Measurements from ENCODE around the gene LDLRAP1.

The LDLRAP1 gene

DNA sequence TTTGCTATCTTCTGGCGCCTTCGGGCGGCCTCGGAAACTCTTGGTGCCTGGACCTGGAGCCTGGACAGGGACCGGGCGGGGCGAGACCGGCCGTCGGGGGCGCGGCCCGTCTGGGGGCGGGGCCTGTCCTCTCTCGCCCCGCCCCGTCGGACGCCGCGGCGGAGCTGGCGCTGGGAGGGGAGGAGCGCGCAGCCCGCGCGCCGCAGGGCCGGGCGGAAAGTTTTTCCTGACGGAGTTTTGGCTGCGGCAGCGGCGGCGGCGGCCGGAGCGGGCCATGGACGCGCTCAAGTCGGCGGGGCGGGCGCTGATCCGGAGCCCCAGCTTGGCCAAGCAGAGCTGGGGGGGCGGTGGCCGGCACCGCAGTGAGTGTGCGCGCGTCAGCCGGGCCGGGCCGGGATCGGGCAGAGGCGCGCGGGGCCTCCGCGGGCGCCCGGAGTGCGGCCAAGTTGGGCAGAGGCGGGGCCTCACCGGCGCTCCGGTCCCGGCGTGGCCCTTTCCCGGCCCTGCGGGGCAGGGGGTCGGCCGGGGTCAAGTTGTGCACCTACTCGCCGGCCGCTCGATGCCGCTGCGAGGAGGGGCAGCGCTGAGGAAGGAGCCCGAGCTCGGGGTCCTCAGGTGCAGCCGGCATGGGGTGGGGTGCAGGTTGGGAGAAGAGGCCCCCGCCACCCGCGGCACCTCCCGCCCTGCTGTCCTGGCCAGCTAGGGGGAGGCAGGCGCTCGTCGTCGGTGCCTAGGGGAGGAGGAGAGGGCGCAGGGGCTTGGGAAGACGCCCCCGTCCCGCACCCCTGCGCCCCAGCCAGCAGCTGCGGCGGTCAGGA, at the start of gene LDLRAP1:
LDLRAP1 (plus strand) TSS at position 182 of the 818 bp plus-strand sequence; CDS start at position 275, 93 bp downstream.
- DNase-seq: peak; percentile 73

- no peak for DNase-seq
These were observed 48.5 kb upstream of the LDLRAP1 start for GRCh38 chr1:25494952-25495351.

DNA sequence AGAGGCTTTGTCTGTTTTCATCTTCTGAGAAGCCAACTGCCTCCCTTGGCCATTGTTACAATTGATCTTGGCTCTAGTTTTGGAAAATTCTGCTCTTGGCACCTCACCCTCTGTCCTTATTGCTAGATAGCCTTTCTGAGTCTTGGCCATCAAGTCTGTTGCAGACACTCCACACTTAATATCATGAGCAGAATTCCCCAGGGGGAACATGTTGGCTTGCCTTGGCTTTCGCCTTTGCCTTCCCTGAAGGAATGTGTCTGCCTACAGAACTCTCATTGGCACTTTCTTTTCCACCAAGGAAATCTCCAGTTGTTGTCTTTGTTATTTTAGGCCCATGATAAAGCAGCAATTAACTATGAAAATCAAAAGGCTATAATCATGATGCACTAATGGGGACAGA, 42.7 kb upstream of the LDLRAP1 start:
- DNase-seq: no peak

GRCh38 chr1:25501235-25502058, 42.0 kb upstream of the LDLRAP1 start:
- no peak for DNase-seq

- DNase-seq: no peak
These were observed 40.4 kb upstream of the LDLRAP1 start for GRCh38 chr1:25502957-25503356.

DNA sequence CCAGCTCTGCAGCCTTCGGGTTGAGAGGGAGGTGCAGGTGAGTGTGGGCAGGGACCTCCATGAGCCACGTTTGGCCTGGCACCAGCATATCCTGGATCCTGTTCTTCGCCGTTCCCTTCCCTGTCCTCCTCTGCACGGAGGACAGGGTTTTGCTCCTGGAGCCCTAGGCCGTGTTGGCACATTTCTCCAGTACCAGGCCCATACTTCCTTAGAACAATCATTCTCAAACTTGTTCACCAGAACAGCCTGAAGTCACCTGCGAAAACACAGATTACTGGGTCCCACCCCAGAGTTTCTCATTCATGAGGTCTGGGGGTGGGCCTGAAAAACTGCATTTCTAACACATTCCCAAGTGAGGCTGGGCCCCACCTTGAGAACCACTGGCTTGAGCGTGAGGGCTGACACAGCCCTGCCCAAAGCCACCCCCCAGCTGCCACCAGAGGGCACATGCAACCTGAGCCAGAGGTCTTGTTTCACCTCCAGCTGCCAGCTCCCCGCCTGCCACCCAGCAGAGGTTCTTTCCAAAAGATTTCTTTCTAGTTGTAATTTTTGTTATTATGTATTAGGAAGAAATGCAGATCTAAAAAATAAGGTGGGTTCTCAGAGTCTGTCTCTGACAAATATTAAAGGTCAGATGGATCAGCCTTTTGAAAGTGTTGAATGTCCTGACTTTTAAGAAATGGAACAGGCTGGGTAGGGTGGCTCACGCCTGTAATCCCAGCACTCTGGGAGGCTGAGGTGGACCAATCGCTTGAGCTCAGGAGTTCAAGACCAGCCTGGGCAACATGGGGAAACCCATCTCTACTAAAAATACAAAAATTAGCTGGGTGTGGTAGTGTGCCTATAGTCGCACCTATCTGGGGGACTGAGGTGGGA, 39.6 kb upstream of the LDLRAP1 start:
- peak; percentile 77 for DNase-seq

DNA sequence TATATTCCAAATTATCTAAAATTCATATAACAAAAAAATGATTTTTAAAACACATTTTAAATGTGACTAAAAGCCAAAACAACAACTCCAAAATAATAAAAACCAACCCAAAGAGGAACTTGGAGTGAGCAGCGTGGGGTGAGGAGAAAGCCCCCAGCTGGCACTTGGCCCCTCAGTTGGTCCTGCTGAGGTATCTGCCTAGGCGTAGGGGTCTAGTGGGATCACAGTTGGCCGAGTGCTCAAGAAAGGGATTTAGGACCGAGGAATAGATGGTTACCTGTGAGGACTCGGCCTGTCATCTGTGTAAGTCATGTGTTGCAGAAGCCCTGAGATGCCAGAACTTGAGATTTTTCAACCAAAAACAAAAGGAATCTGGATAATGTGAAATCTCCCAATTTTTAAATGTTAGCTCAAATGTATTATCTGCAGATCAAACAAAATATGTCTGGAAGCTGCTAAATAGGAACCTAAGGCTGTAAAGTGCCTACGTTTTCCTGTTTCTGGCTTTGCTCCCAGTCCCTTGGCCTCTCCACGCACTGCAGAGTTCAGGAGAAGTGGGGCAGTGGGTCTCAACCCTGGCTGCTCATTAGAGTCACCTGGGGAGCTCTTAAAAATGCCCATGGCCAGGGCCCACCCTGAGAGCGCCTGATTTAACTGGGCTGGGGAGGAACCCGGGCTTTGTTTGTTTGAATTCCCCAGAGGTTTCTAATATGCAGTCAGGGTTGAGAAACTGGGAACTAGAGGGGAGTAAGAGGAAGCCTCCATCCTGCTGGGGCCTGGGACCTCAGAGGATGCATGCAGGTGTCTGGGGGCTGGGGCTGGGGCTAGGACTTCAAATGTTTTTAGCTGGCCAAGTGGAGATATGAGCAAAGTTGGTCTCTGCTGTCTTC, 38.5 kb upstream of the LDLRAP1 start:
- DNase-seq: no peak

DNA sequence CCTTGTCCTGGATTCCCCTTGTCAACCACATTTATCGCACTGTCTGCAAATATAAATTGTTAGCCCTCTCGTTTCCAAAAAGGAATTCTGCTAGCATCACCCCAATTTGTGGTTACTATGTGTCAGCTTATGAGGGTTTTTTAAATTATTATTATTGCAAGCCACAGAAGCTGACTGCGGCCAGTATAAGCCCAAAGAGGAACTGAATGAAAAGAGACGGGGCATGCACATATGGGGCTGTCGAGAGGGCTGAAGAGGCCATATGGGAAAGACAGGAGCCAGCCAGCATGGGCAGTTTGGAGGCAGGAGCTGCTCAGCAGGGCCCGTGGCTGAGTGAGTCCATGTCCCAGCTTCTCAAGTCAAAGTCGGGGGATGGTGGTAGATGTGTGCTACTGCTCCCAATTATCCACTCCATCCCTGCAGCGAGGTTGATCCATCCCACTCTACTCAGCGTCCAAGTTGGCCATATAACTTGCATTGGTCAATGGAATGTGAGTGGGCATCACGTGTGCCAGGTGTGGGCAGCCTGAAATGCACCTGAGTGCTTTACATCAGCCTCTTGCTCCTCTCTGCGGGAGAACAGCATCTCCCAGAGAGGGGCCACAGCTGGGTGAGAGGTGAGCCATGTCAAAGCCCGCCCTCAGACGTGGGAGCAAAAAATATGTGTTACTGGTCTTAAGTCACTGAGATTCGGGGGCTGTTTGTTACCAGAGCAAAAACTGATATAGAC, 37.6 kb upstream of the LDLRAP1 start:
- DNase-seq: no peak

- peak; percentile 51 for DNase-seq
These were observed 36.6 kb upstream of the LDLRAP1 start for GRCh38 chr1:25506566-25507463.

DNA sequence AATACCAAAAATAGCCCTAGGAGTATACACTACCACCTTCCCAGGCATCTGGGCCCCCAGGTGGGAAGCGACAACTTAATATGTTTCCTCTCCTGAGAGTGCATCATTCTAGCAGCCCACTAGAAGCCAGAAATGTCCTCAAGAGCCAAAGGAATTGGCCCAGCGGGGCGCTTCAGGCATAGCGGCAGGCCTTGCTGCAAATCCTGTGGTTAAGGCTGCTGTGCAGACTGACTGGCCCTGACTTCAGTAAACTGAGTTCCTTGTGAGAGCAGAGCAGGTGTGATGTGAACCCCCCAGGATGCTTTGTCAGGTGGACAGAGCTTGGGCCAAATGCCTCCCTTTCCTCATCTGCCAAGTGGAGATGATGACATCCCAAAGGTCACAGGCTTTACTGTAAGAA, 29.7 kb upstream of the LDLRAP1 start:
- DNase-seq: no peak

DNA sequence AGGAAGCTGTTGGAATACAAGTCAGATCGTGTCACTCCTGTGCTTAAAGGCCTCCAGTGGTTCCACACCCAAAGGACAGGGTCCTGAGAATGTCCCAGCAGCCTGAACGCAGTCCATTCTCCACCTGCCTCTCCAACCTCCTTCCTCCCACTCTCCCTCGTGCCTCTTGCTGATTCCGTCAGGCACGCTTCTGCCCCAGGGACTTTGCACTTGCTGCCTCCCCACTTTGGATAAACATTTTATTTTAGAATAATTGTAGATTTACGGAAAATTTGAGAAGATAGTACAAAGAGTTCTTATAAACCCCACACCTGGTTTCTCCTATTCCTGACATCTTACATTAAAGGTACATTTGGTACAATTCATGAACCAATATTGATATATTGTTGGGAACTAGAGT, 28.4 kb upstream of the LDLRAP1 start:
- no peak for DNase-seq

- no peak for DNase-seq
These were observed 26.7 kb upstream of the LDLRAP1 start for GRCh38 chr1:25516686-25517085.

DNA sequence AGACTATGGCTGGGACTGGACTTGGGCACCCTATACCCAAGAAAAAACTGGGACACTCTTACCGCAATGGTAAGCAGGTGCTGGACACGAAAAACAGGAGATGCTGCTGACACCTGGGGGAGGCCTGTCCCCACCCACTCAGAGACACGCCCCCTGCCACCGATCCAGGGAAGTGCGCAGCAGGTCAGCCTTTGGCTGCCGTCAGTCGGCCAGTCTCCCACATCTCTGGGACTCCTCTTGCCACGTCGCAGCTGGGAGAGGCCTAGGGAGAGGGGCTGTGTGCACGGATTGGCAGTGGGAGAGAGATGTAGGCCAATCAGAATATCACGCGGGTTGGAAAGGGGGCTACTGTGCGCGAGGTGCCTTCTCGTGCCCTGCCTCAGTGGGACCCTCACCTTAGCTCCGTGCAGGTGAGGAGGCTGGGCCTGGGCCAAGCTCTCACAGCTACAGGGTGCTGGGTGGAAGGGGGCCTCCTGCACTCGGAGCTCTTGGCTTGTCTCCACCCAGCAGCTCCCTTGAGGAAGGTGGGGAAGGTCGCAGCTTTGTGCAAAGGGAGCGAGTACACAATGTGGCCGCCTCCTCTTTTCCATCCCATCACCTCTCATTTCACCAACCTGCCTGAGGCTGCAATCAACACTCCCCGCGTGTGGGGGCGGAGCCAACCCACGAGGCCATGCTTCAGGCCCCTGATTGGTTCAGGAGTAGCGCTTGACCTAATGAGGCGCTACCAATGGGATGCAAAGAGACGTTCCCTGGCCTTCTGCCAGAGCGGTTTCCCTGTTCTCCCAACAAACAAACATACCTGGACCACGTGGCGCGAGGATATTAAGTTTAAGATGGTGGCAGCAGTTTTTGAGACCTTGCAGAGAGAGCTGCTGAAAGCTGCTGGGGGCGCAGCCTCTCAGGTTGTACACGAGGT, 25.7 kb upstream of the LDLRAP1 start:
- DNase-seq: no peak

DNA sequence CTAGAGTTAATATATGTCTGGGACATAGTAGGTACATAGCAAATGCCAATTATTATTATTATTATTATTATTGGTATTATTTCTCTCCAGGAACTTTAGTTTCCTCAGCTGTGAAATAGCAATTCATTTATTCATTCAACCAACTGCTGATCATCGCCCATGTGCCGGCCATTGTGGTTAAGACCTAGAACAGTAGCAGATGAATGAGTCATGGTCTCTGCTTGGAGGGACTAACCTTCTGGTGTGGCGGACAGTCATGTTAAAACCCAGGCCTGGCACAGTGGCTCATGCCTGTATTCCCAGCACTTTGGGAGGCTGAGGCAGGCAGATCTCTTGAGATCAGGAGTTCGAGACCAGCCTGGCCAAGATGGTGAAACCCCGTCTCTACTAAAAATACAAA, 23.8 kb upstream of the LDLRAP1 start:
- no peak for DNase-seq

DNA sequence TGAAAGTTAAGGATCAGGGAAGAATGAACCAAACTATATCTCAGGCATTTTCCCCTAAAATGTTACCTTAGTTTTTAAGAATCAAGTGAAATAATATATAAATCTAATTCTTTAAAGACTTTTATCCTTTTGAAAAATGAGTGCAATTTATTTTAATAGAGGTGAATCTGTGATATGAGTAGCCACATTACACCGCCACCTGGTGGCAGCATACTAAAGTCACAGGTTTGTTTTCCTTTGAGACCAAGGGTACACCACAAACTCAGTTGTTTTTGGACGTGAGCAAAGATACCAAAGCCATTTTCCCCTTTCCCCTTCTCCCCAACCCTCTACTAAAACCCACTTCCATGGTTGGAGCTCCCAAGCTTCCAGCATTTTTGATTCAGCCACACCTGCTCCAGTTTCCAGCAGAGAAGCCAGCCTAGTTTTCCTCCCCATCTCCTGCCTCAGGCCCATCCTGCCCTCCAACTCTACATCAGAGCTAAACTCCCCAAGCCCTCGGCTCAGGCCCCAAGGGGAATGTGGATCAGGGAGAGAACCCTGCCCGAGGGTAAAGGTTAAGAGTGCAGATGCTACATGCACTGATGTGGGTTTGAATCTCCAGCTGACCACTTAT, 22.9 kb upstream of the LDLRAP1 start:
- DNase-seq: peak; percentile 71

DNA sequence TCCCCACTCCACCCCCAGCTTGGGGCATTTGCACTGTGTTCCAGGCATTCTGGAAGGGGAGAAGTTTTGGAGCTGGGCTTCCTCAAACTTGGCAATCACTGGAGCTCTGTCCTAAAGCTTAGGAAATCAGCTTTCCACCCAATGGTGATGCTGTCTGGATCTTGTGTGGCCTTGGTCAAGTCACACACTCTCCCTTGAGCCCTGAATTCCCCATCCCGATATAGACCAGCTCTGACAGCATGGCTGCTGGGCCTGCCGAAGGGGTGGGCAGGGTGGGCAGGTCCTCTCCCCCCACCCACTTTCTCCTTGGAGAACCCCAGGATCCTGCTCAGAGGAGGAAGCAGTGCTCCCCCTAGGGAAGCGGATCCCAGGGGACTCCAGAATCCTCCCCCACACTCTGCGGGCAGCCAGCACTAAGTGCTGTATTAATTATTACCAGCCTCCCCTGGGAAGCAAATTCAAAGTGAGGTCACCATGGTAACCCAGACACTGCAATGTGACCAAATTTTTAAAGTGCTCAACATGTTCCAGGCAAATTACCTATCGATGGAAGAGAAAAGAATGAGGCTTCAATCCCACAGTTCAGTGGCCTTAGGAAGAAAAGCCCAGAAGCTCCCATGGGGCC, 21.3 kb upstream of the LDLRAP1 start:
- DNase-seq: no peak

DNA sequence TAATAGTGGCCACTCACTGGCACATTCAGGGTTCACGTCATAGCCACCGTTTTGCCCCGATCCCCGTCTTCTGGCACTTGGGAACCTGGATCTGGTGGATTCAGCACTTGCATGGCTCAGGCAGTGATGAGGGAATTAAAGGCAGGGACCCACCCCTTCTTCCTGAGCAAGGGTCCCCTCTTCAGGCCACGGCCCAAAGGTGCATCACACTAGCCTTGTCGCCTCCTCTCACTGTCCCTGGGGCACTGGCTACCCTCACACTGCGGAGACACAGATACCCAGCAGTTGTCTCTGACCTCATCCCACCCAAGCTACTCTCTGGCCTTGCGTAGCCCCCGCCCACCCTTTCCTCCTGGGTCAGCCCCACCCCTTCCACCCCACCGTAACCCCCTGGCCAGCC, 19.9 kb upstream of the LDLRAP1 start:
- no peak for DNase-seq

Data from activated T-cell treated with anti-CD3 and anti-CD28 coated beads, Interleukin-2, amount 50 U/mL, for 1 hour (primary cell).